ENCODE data around the gene RAB5B. TPM values are rescaled to one million over a fixed set of nuclear protein-coding genes. Genes with fewer than 3 reads are reported as not detected.
A peak's percentile ranks its signal among the peaks of the same experiment; 100 is the strongest.

RAB5B gene
- total RNA-seq, 1 experiment from 2014 or later, result 55.0 TPM

GRCh38 chr12:55932551-55932910 lies 41.3 kb upstream of the RAB5B start (continued):
- TF ChIP-seq, protein P1, sequence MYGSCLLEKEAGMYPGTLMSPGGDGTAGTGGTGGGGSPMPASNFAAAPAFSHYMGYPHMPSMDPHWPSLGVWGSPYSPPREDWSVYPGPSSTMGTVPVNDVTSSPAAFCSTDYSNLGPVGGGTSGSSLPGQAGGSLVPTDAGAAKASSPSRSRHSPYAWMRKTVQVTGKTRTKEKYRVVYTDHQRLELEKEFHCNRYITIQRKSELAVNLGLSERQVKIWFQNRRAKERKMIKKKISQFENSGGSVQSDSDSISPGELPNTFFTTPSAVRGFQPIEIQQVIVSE (CRISPR knock-in tag; IDR thresholded peaks at IDR 0.05; ENCODE audit: borderline replicate concordance), result no peak
- TF ChIP-seq CBFB (CRISPR knock-in tag; IDR thresholded peaks at IDR 0.05; ENCODE audit: low read depth) (no peak), EMX1 (CRISPR knock-in tag; IDR thresholded peaks at IDR 0.05) (no peak), SMAD4 (CRISPR knock-in tag; IDR thresholded peaks at IDR 0.05) (no peak), GTF2I (CRISPR knock-in tag; conservative IDR thresholded peaks at IDR 0.05) (no peak), PRRX2 (CRISPR knock-in tag; IDR thresholded peaks at IDR 0.05) (no peak), ATF1 (CRISPR knock-in tag; IDR thresholded peaks at IDR 0.05) (no peak), ZMAT4 (CRISPR knock-in tag; IDR thresholded peaks at IDR 0.05) (no peak), E2F1 (CRISPR knock-in tag; IDR thresholded peaks at IDR 0.05) (no peak)
- TF ChIP-seq, protein P2, sequence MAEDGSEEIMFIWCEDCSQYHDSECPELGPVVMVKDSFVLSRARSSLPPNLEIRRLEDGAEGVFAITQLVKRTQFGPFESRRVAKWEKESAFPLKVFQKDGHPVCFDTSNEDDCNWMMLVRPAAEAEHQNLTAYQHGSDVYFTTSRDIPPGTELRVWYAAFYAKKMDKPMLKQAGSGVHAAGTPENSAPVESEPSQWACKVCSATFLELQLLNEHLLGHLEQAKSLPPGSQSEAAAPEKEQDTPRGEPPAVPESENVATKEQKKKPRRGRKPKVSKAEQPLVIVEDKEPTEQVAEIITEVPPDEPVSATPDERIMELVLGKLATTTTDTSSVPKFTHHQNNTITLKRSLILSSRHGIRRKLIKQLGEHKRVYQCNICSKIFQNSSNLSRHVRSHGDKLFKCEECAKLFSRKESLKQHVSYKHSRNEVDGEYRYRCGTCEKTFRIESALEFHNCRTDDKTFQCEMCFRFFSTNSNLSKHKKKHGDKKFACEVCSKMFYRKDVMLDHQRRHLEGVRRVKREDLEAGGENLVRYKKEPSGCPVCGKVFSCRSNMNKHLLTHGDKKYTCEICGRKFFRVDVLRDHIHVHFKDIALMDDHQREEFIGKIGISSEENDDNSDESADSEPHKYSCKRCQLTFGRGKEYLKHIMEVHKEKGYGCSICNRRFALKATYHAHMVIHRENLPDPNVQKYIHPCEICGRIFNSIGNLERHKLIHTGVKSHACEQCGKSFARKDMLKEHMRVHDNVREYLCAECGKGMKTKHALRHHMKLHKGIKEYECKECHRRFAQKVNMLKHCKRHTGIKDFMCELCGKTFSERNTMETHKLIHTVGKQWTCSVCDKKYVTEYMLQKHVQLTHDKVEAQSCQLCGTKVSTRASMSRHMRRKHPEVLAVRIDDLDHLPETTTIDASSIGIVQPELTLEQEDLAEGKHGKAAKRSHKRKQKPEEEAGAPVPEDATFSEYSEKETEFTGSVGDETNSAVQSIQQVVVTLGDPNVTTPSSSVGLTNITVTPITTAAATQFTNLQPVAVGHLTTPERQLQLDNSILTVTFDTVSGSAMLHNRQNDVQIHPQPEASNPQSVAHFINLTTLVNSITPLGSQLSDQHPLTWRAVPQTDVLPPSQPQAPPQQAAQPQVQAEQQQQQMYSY (CRISPR knock-in tag; IDR thresholded peaks at IDR 0.05), result no peak

- no peaks in the 10 kb centered on the region for H3K36me3 Mint-ChIP-seq
- CTCF ChIA-PET, result interaction anchor here (4.9 kb wide), 1 partner anchor 195 kb away, joined by 40 read pairs; no protein-coding TSS in a partner anchor
- TF ChIP-seq, protein P3, sequence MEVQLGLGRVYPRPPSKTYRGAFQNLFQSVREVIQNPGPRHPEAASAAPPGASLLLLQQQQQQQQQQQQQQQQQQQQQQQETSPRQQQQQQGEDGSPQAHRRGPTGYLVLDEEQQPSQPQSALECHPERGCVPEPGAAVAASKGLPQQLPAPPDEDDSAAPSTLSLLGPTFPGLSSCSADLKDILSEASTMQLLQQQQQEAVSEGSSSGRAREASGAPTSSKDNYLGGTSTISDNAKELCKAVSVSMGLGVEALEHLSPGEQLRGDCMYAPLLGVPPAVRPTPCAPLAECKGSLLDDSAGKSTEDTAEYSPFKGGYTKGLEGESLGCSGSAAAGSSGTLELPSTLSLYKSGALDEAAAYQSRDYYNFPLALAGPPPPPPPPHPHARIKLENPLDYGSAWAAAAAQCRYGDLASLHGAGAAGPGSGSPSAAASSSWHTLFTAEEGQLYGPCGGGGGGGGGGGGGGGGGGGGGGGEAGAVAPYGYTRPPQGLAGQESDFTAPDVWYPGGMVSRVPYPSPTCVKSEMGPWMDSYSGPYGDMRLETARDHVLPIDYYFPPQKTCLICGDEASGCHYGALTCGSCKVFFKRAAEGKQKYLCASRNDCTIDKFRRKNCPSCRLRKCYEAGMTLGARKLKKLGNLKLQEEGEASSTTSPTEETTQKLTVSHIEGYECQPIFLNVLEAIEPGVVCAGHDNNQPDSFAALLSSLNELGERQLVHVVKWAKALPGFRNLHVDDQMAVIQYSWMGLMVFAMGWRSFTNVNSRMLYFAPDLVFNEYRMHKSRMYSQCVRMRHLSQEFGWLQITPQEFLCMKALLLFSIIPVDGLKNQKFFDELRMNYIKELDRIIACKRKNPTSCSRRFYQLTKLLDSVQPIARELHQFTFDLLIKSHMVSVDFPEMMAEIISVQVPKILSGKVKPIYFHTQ (CRISPR knock-in tag; IDR thresholded peaks at IDR 0.05), result no peak
- TF ChIP-seq ZNF671 (CRISPR knock-in tag; IDR thresholded peaks at IDR 0.05) (no peak), STAT6 (CRISPR knock-in tag; conservative IDR thresholded peaks at IDR 0.05; ENCODE audit: low read depth) (no peak), CREM (CRISPR knock-in tag; IDR thresholded peaks at IDR 0.05) (no peak), ZNF423 (CRISPR knock-in tag; IDR thresholded peaks at IDR 0.05) (no peak), E2F1 (CRISPR knock-in tag; IDR thresholded peaks at IDR 0.05) (no peak)
- TF ChIP-seq, protein P4, sequence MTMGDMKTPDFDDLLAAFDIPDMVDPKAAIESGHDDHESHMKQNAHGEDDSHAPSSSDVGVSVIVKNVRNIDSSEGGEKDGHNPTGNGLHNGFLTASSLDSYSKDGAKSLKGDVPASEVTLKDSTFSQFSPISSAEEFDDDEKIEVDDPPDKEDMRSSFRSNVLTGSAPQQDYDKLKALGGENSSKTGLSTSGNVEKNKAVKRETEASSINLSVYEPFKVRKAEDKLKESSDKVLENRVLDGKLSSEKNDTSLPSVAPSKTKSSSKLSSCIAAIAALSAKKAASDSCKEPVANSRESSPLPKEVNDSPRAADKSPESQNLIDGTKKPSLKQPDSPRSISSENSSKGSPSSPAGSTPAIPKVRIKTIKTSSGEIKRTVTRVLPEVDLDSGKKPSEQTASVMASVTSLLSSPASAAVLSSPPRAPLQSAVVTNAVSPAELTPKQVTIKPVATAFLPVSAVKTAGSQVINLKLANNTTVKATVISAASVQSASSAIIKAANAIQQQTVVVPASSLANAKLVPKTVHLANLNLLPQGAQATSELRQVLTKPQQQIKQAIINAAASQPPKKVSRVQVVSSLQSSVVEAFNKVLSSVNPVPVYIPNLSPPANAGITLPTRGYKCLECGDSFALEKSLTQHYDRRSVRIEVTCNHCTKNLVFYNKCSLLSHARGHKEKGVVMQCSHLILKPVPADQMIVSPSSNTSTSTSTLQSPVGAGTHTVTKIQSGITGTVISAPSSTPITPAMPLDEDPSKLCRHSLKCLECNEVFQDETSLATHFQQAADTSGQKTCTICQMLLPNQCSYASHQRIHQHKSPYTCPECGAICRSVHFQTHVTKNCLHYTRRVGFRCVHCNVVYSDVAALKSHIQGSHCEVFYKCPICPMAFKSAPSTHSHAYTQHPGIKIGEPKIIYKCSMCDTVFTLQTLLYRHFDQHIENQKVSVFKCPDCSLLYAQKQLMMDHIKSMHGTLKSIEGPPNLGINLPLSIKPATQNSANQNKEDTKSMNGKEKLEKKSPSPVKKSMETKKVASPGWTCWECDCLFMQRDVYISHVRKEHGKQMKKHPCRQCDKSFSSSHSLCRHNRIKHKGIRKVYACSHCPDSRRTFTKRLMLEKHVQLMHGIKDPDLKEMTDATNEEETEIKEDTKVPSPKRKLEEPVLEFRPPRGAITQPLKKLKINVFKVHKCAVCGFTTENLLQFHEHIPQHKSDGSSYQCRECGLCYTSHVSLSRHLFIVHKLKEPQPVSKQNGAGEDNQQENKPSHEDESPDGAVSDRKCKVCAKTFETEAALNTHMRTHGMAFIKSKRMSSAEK (CRISPR knock-in tag; IDR thresholded peaks at IDR 0.05; ENCODE audit: borderline replicate concordance), result no peak
- no peak overlapping the region for H3K27ac Mint-ChIP-seq
- DNase-seq (ENCODE audit: low spot score) (no peak), ATAC-seq (no peak)
- H3K4me1 Mint-ChIP-seq, result peaks cover 32% of the 10 kb centered on the region
- H3K4me3 Mint-ChIP-seq, result peak overlapping the region; percentile 85
- no peaks in the 10 kb centered on the region for H3K9me3 Mint-ChIP-seq
- POLR2A ChIA-PET, result interaction anchor here (1.0 kb wide), 2 partner anchors 40 to 116 kb away, joined by 3 read pairs; partner anchors contain the start of genes RAB5B and SARNP
- H3K27me3 Mint-ChIP-seq (ENCODE audit: low read depth), result peaks cover 59% of the 10 kb centered on the region
These were observed 40.6 kb upstream of the RAB5B start for GRCh38 chr12:55933169-55933798.

Measured in WTC11 (cell line).